DND-41 (cell line): ENCODE results near the gene PTGS2.

Experiments
- ATAC-seq: fragments of 200-7000 bp; cut with Tn5 transposase; 3 replicates; pipeline ENCODE4 v1.9.1; 2021; ENCODE audit warnings: low read depth; ENCODE audit not compliant: insufficient read depth
- DNase-seq: peaks from one replicate; pipeline ENCODE4 v3.0.0-alpha.2; 2020
- H2AFZ ChIP-seq: 2 replicates; pipeline ENCODE4 v1.6.0; 2012; ENCODE audit warnings: low read depth, low read length
- H3K27ac ChIP-seq: 2 replicates; pipeline ENCODE4 v1.5.1; 2012; ENCODE audit warnings: low read length, inconsistent platforms
- H3K27me3 ChIP-seq: fragments of 200-600 bp; sonication (generic); 2 replicates; pipeline ENCODE4 v1.6.0; 2012; ENCODE audit warnings: low read length, mild to moderate bottlenecking, inconsistent platforms; ENCODE audit not compliant: insufficient read depth, poor library complexity
- H3K36me3 ChIP-seq: 2 replicates; pipeline ENCODE4 v1.5.1; 2012; ENCODE audit warnings: low read length, inconsistent platforms; ENCODE audit not compliant: insufficient read depth
- H3K4me1 ChIP-seq: 2 replicates; pipeline ENCODE4 v1.5.1; 2012; ENCODE audit warnings: mild to moderate bottlenecking, low read length; ENCODE audit not compliant: insufficient read depth
- H3K4me2 ChIP-seq: 2 replicates; pipeline ENCODE4 v1.6.0; 2012; ENCODE audit warnings: mild to moderate bottlenecking, moderate library complexity, low read length, inconsistent platforms; ENCODE audit not compliant: insufficient read depth
- H3K4me3 ChIP-seq, 2 experiments: fragments of 200-600 bp in 1 of 2; shearing (Covaris generic) in 1 of 2; 2 replicates each; pipeline ENCODE4 v1.5.1; 2012 to 2016; ENCODE audit warnings: inconsistent platforms in 2 of 2, low read length in 2 of 2, mild to moderate bottlenecking in 2 of 2, low read depth in 1 of 2, moderate library complexity in 1 of 2
- H3K79me2 ChIP-seq: 2 replicates; pipeline ENCODE4 v1.6.0; 2012; ENCODE audit warnings: low read length, inconsistent platforms; ENCODE audit not compliant: insufficient read depth
- H3K9ac ChIP-seq: 2 replicates; pipeline ENCODE4 v1.6.0; 2012; ENCODE audit warnings: low read depth, mild to moderate bottlenecking, inconsistent platforms, low read length, moderate library complexity
- H3K9me3 ChIP-seq: 2 replicates; pipeline ENCODE4 v1.5.1; 2012; ENCODE audit warnings: low read length, moderate library complexity, mild to moderate bottlenecking, inconsistent platforms; ENCODE audit not compliant: insufficient read depth, severe bottlenecking
- H4K20me1 ChIP-seq: 2 replicates; pipeline ENCODE4 v1.6.0; 2012; ENCODE audit warnings: low read length; ENCODE audit not compliant: insufficient read depth
- CTCF ChIP-seq: IDR thresholded peaks from 2 replicates; pipeline ENCODE4 v1.5.1; 2012; ENCODE audit warnings: borderline replicate concordance, low read length, moderate library complexity, mild to moderate bottlenecking; ENCODE audit not compliant: poor library complexity, severe bottlenecking; ENCODE audit errors: extremely low read depth
- EZH2 ChIP-seq: IDR thresholded peaks from 3 replicates; pipeline ENCODE4 v1.6.1; 2012; ENCODE audit warnings: borderline replicate concordance, low read depth, mild to moderate bottlenecking, moderate library complexity, low read length, inconsistent platforms; ENCODE audit not compliant: severe bottlenecking

PTGS2 gene

GRCh38 chr1:186689376-186689775, 9.2 kb upstream of the PTGS2 start:
- ATAC-seq (no peak), DNase-seq (no peak)
- TF ChIP-seq CTCF (no peak), EZH2 (no peak)
- no peaks in the 10 kb centered on the region for H3K4me1 ChIP-seq
- H3K9ac ChIP-seq = no peak overlapping the region
- no peak overlapping the region for H3K27ac ChIP-seq
- no peaks in the 10 kb centered on the region for H3K36me3 ChIP-seq
- H3K27me3 ChIP-seq = no peaks in the 10 kb centered on the region
- H3K4me3 ChIP-seq = no peak overlapping the region
- no peaks in the 10 kb centered on the region for H4K20me1 ChIP-seq
- H3K79me2 ChIP-seq = no peaks in the 10 kb centered on the region
- H2AFZ ChIP-seq = no peak overlapping the region
- H3K4me2 ChIP-seq = no peak overlapping the region
- H3K9me3 ChIP-seq = peaks cover 3% of the 10 kb centered on the region

GRCh38 chr1:186683652-186684410, 3.6 kb upstream of the PTGS2 start:
- Histone ChIP-seq H3K27ac (no peak overlapping the region), H2AFZ (no peak overlapping the region), H3K9ac (no peak overlapping the region), H3K4me2 (no peak overlapping the region), H3K9me3 (peaks cover 3% of the 10 kb centered on the region), H3K4me1 (no peaks in the 10 kb centered on the region), H3K79me2 (no peaks in the 10 kb centered on the region), H3K36me3 (no peaks in the 10 kb centered on the region), H4K20me1 (no peaks in the 10 kb centered on the region), H3K4me3 (no peak overlapping the region), H3K27me3 (no peaks in the 10 kb centered on the region)
- DNase-seq (no peak), ATAC-seq (no peak)
- TF ChIP-seq CTCF = no peak
- TF ChIP-seq EZH2 = no peak

GRCh38 chr1:186682736-186683135, 2.5 kb upstream of the PTGS2 start:
- Histone ChIP-seq H3K4me2 (no peak overlapping the region), H3K36me3 (no peaks in the 10 kb centered on the region), H3K9ac (no peak overlapping the region), H3K4me3 (no peak overlapping the region), H3K79me2 (no peaks in the 10 kb centered on the region), H3K4me1 (no peaks in the 10 kb centered on the region), H4K20me1 (no peaks in the 10 kb centered on the region), H3K27me3 (no peaks in the 10 kb centered on the region), H3K9me3 (peaks cover 3% of the 10 kb centered on the region), H3K27ac (no peak overlapping the region), H2AFZ (no peak overlapping the region)
- DNase-seq = no peak
- TF ChIP-seq EZH2 = no peak
- no peak for TF ChIP-seq CTCF
- ATAC-seq = no peak
